GM11168 (cell line): ENCODE data around the gene DDT.
"Not testable (repeated sequence)": the region's sequence is repeated elsewhere in the genome, so short reads cannot be mapped to it uniquely, and the experiment has no call there.

Source experiments
- in situ Hi-C: fragments of 300-500 bp; cut with MboI; formaldehyde crosslinking; loops from one replicate; pipeline ENCODE4 v1.12.0; 2022; ENCODE audit warnings: low sequenced_read_pairs; ENCODE audit not compliant: unreplicated experiment

DDT gene

GRCh38 chr22:23954991-23955305 lies 19.3 kb downstream of the DDT start:
- in situ Hi-C loops, result loop anchor here (5.0 kb wide), 1 partner anchor 32 kb away; no protein-coding TSS in a partner anchor

- in situ Hi-C loops, result loop anchor here (5.0 kb wide), 1 partner anchor 33 kb away; no protein-coding TSS in a partner anchor
Measured at GRCh38 chr22:23954193-23954990, 19.8 kb downstream of the DDT start.

- in situ Hi-C loops, result loop anchor here (5.0 kb wide), 1 partner anchor 34 kb away; no protein-coding TSS in a partner anchor
Measured at GRCh38 chr22:23953485-23953884, 20.8 kb downstream of the DDT start.

GRCh38 chr22:23952794-23953405 lies 21.3 kb downstream of the DDT start:
- in situ Hi-C loops, result loop anchor here (5.0 kb wide), 1 partner anchor 34 kb away; no protein-coding TSS in a partner anchor

GRCh38 chr22:23951383-23951782 lies 22.9 kb downstream of the DDT start:
- in situ Hi-C loops, result loop anchor here (5.0 kb wide), 1 partner anchor 36 kb away; no protein-coding TSS in a partner anchor

GRCh38 chr22:23949764-23950163 lies 24.5 kb downstream of the DDT start:
- in situ Hi-C loops, result loop anchor here (5.0 kb wide), 1 partner anchor 38 kb away; no protein-coding TSS in a partner anchor

- in situ Hi-C loops, result not testable (repeated sequence)
Measured at GRCh38 chr22:23947391-23947790, 26.9 kb downstream of the DDT start.

- in situ Hi-C loops, result not testable (repeated sequence)
Measured at GRCh38 chr22:23940166-23940565, 34.1 kb downstream of the DDT start.

GRCh38 chr22:23939017-23939357 lies 35.3 kb downstream of the DDT start:
- in situ Hi-C loops, result no loop called here

- in situ Hi-C loops, result no loop called here
Measured at GRCh38 chr22:23938328-23939016, 35.8 kb downstream of the DDT start.

- in situ Hi-C loops, result no loop called here
Measured at GRCh38 chr22:23926561-23926960, 47.7 kb downstream of the DDT start.

- in situ Hi-C loops, result no loop called here
Measured at GRCh38 chr22:23925020-23925606, 49.1 kb downstream of the DDT start.

- in situ Hi-C loops, result no loop called here
Measured at GRCh38 chr22:23922921-23923320, 51.3 kb downstream of the DDT start.

GRCh38 chr22:23921586-23922201 lies 52.5 kb downstream of the DDT start:
- in situ Hi-C loops, result not testable (repeated sequence)
